Measurements from ENCODE around the gene ASB6.

Gene ASB6

DNA sequence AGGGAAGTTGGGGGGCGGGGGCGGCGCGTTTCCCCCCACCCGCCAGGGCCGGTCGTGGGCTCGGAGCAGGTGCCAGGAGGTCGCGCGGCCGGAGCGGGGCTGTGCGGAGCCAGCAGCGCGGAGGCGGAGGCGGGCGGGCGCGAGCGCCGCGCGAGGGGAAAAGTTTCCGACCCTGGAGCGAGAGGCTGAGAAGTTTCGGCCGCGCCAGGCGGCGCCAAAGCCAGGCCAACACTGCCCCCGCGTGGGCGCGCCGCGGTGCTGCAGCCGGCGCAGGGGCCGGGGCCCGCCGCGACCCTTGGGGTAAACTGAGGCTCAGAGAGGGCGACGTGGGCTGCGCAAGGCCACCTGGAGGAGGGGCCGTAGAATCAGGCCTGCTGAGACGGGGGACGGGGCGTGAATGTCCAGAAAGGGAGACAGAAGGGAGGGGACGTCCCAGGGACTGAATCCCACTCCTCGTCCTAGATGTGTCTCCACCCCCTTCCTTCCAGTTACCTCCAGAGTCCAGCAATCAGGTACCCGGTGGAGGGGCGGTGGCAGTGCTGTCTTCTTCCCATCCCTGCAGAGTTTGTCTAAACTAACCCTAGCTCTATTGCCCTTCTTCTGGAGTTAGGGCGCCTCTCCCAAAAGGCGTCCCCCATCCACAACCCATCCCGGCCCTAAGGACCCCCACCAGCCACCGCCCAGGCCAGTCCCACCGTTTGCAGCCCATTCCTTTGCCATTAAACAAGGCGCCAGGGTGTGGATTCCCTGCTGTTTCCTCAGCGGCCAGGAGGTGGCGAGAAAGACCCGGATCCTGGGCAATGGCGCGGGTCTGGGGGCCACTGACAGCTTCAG lies 31.3 kb downstream of the ASB6 start:
- H3K4me1 ChIP-seq (ENCODE audit: insufficient read depth, poor library complexity, severe bottlenecking) = peaks cover 6% of the 10 kb centered on the region
- no peaks in the 10 kb centered on the region for H3K27me3 ChIP-seq (ENCODE audit: insufficient read depth, poor library complexity, severe bottlenecking)
- TF ChIP-seq CTCF (IDR thresholded peaks at IDR 0.05; ENCODE audit: poor library complexity, severe bottlenecking) = peak; percentile 94
- H3K36me3 ChIP-seq (ENCODE audit: low read depth) = no peaks in the 10 kb centered on the region
- ATAC-seq (ENCODE audit: low read depth) (peak; percentile 43), DNase-seq (ENCODE audit: low spot score) (no peak)
- peak overlapping the region; percentile 59 for H3K4me3 ChIP-seq (ENCODE audit: severe bottlenecking)
- peak overlapping the region; percentile 19 for H3K27ac ChIP-seq (ENCODE audit: poor library complexity, severe bottlenecking)
- H3K9me3 ChIP-seq (ENCODE audit: severe bottlenecking) = no peaks in the 10 kb centered on the region

- ATAC-seq (ENCODE audit: low read depth) = no peak
- H3K36me3 ChIP-seq (ENCODE audit: low read depth) = no peaks in the 10 kb centered on the region
- peak overlapping the region; percentile 59 for H3K4me3 ChIP-seq (ENCODE audit: severe bottlenecking)
- H3K9me3 ChIP-seq (ENCODE audit: severe bottlenecking) = no peaks in the 10 kb centered on the region
- DNase-seq (ENCODE audit: low spot score) = no peak
- peaks cover 6% of the 10 kb centered on the region for H3K4me1 ChIP-seq (ENCODE audit: insufficient read depth, poor library complexity, severe bottlenecking)
- peak overlapping the region; percentile 19 for H3K27ac ChIP-seq (ENCODE audit: poor library complexity, severe bottlenecking)
- no peaks in the 10 kb centered on the region for H3K27me3 ChIP-seq (ENCODE audit: insufficient read depth, poor library complexity, severe bottlenecking)
- no peak for TF ChIP-seq CTCF (IDR thresholded peaks at IDR 0.05; ENCODE audit: poor library complexity, severe bottlenecking)
These were observed 31.8 kb downstream of the ASB6 start for GRCh38 chr9:129610213-129610472.

DNA sequence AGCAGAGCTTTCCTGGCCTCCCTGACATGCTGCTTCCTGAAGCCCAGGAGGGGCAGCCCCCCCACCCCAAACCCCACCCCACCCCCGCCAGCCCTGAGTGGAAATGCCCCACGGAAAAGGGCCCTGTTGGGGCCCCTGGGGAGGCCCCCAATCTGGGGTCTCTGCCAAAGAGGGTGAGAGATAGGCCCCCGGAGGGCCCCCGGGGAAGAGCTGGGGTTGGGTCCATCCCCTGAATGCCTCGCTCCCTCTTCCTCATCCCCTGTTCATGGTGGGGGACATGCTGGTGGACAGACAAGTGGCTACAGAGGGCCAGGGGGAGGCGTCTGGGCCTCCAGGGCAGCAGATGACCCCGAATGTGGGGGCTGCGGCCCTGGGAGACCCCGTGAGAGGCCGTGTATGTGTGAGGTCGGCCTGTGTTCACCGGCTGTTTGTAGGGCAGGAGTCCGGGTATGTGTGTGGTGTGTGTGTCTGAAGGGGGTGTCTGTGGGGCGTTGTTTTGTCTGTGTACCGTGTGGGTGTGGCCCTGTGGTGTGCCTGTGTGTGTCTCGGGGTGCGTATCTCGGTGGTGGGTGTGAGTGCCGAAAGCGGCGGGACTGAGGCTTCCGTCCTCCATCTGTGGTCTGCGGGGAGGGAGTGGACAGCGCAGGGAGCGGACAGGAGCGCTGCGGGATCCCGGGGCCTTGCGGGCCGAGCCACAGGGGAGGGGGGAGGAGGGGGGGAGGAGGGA lies 32.3 kb downstream of the ASB6 start:
- ATAC-seq (ENCODE audit: low read depth) = no peak
- no peak overlapping the region for H3K4me3 ChIP-seq (ENCODE audit: severe bottlenecking)

GRCh38 chr9:129608561-129609481 lies 33.1 kb downstream of the ASB6 start:
- TF ChIP-seq CTCF (IDR thresholded peaks at IDR 0.05; ENCODE audit: poor library complexity, severe bottlenecking) = no peak
- H3K4me1 ChIP-seq (ENCODE audit: insufficient read depth, poor library complexity, severe bottlenecking) = peaks cover 6% of the 10 kb centered on the region

More for the DNA sequence above, 32.3 kb downstream of the ASB6 start:
- no peak for TF ChIP-seq CTCF (IDR thresholded peaks at IDR 0.05; ENCODE audit: poor library complexity, severe bottlenecking)
- no peaks in the 10 kb centered on the region for H3K9me3 ChIP-seq (ENCODE audit: severe bottlenecking)
- no peaks in the 10 kb centered on the region for H3K27me3 ChIP-seq (ENCODE audit: insufficient read depth, poor library complexity, severe bottlenecking)
- peak overlapping the region; percentile 19 for H3K27ac ChIP-seq (ENCODE audit: poor library complexity, severe bottlenecking)
- peaks cover 6% of the 10 kb centered on the region for H3K4me1 ChIP-seq (ENCODE audit: insufficient read depth, poor library complexity, severe bottlenecking)
- DNase-seq (ENCODE audit: low spot score) = no peak
- no peaks in the 10 kb centered on the region for H3K36me3 ChIP-seq (ENCODE audit: low read depth)

More at GRCh38 chr9:129608561-129609481, 33.1 kb downstream of the ASB6 start:
- no peak overlapping the region for H3K4me3 ChIP-seq (ENCODE audit: severe bottlenecking)
- DNase-seq (ENCODE audit: low spot score) (no peak), ATAC-seq (ENCODE audit: low read depth) (no peak)
- no peaks in the 10 kb centered on the region for H3K36me3 ChIP-seq (ENCODE audit: low read depth)
- H3K27ac ChIP-seq (ENCODE audit: poor library complexity, severe bottlenecking) = no peak overlapping the region
- H3K27me3 ChIP-seq (ENCODE audit: insufficient read depth, poor library complexity, severe bottlenecking) = no peaks in the 10 kb centered on the region
- H3K9me3 ChIP-seq (ENCODE audit: severe bottlenecking) = no peaks in the 10 kb centered on the region
